ENCODE results near the gene FBRSL1. TPM values are rescaled to one million over a fixed set of nuclear protein-coding genes. Genes with fewer than 3 reads are reported as not detected.

The FBRSL1 gene
- total RNA-seq, 1 donor from 2014 or later = 58.7 TPM

DNA sequence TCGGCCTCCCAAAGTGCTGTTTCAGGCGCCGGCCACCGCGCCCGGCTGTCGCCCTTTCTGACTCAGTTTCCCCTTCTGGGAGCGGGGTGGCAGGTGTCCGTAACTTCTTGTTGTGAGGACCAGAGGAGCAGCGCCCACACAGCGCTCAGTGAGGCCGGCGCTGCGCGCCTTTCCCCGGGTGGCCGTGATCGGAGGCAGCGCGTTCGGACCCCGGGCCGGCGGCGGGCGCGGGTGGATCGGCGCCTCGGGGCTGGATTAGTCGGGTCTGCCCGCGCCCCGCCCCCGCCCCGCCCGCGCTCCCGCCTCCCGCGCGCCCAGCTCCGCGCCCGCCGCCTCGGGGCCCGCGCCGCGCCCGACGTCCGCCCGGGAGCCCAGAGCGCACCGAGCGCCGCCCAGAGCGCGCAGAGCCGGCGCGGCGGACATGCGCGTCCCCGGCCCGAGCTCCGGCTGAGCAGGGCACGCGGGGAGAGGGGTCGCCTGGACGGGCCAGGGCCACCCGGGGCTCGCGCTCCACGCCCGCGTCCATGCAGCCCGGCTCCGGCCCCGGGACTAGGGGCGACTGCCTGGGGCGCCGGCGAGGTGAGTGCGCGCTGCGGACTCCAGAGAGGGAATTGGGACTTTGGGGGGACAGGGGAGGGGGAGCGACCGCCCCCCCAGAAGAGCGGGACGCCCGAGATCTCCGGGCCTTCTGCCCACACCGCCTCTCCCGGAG lies 69.9 kb downstream of the FBRSL1 start:
- DNase-seq = peak; percentile 48
- TF ChIP-seq, protein P1, sequence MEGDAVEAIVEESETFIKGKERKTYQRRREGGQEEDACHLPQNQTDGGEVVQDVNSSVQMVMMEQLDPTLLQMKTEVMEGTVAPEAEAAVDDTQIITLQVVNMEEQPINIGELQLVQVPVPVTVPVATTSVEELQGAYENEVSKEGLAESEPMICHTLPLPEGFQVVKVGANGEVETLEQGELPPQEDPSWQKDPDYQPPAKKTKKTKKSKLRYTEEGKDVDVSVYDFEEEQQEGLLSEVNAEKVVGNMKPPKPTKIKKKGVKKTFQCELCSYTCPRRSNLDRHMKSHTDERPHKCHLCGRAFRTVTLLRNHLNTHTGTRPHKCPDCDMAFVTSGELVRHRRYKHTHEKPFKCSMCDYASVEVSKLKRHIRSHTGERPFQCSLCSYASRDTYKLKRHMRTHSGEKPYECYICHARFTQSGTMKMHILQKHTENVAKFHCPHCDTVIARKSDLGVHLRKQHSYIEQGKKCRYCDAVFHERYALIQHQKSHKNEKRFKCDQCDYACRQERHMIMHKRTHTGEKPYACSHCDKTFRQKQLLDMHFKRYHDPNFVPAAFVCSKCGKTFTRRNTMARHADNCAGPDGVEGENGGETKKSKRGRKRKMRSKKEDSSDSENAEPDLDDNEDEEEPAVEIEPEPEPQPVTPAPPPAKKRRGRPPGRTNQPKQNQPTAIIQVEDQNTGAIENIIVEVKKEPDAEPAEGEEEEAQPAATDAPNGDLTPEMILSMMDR (IDR thresholded peaks at IDR 0.05) = no peak
- Mint-ChIP-seq H3K36me3 (ENCODE audit: low read depth) (peaks cover 4% of the 10 kb centered on the region), H3K27me3 (no peaks in the 10 kb centered on the region), H3K4me3 (peak overlapping the region; percentile 79), H3K27ac (no peak overlapping the region), H3K4me1 (peaks cover 21% of the 10 kb centered on the region), H3K9me3 (no peaks in the 10 kb centered on the region)
- ChIA-PET CTCF (interaction anchor here (0.9 to 2.4 kb wide), 2 partner anchors 37 to 145 kb away, joined by 3 to 7 read pairs; no protein-coding TSS in a partner anchor), POLR2A (interaction anchor here (0.9 to 1.8 kb wide), 2 partner anchors 145 to 406 kb away, joined by 4 to 7 read pairs; no protein-coding TSS in a partner anchor)
- ATAC-seq (ENCODE audit: low read depth) = peak; percentile 37
- intact Hi-C loops (cut with micrococcal nuclease) = no loop called here

DNA sequence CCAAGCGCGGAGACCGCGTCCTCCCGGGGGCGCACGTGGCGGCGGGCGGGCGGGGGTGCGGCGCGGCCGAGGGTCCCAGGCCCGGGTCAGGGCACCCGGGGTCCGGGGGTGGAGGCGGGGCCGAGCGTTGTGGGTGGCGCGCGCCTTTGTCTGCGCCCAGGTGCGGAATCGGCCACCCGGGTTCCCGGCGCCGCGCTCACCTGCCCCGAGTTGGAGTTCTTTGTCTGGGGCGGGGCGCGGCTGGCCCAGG lies 70.3 kb downstream of the FBRSL1 start:
- Mint-ChIP-seq H3K36me3 (ENCODE audit: low read depth) (peaks cover 9% of the 10 kb centered on the region), H3K9me3 (no peaks in the 10 kb centered on the region), H3K27me3 (no peaks in the 10 kb centered on the region), H3K27ac (no peak overlapping the region), H3K4me1 (peaks cover 21% of the 10 kb centered on the region), H3K4me3 (no peak overlapping the region)
- peak; percentile 14 for ATAC-seq (ENCODE audit: low read depth)
- TF ChIP-seq, protein P1 (IDR thresholded peaks at IDR 0.05) = no peak
- ChIA-PET POLR2A (interaction anchor here (0.9 to 1.8 kb wide), 2 partner anchors 145 to 406 kb away, joined by 4 to 7 read pairs; no protein-coding TSS in a partner anchor), CTCF (interaction anchor here (2.4 to 2.9 kb wide), 2 partner anchors 37 to 145 kb away, joined by 7 to 39 read pairs; no protein-coding TSS in a partner anchor)
- intact Hi-C loops (cut with micrococcal nuclease) = no loop called here
- no peak for DNase-seq

DNA sequence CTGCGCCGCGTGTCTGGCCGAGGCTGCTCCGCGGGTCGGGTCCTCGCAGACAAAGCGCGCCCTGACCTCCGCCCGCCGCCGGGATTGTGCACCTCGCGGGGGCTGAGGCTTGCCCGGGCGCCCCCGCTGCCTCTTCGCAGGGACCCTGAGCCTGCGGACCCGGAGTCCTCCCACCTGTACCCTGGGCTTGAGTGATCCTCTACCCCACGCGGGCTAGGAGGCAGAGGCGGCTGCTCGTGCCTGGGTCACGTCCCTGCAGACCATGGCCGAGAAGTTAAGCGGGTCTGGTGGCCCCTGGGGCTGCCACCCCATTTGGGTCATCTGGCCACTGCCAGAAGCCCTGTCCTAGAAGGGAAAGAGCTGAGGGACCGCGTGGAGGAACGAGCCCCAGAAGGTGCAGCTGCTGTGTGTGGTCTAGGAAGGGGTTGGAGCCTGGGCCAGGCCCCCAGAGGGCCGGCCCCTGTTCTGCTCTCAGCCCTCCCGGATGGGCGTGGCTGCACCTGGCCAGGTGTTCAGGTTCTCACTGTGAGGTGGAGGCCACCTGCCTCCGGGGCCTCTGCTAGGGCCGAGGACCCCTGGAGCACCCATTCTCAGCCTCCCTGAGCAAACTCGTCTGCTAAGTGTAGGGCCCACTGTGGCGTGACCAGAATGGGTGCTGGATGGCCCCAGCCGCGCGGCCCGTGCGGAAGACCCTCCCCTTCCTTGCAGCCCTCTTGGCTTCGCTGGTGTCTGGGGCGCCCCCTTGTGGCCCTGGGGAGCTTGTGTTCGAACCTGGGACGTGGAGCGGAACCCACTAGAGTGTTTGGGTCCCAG lies 70.9 kb downstream of the FBRSL1 start:
- Mint-ChIP-seq H3K27me3 (no peaks in the 10 kb centered on the region), H3K27ac (no peak overlapping the region), H3K4me1 (peaks cover 21% of the 10 kb centered on the region), H3K4me3 (peak overlapping the region; percentile 77), H3K36me3 (ENCODE audit: low read depth) (peaks cover 12% of the 10 kb centered on the region), H3K9me3 (no peaks in the 10 kb centered on the region)
- ATAC-seq (ENCODE audit: low read depth) (peak; percentile 69), DNase-seq (peak; percentile 75)
- ChIA-PET CTCF (interaction anchor here (0.9 to 2.9 kb wide), 4 partner anchors 38 to 407 kb away, joined by 4 to 39 read pairs (median 8); no protein-coding TSS in a partner anchor), POLR2A (interaction anchor here (1.8 kb wide), 1 partner anchor 146 kb away, joined by 7 read pairs; no protein-coding TSS in a partner anchor)
- TF ChIP-seq, protein P1 (IDR thresholded peaks at IDR 0.05) = peak; percentile 35
- intact Hi-C loops (cut with micrococcal nuclease) = loop anchor here (1.0 kb wide), 4 partner anchors 53 to 407 kb away; partner anchors contain the start of gene FBRSL1

Other genes with a start within 250 kb of the FBRSL1 start
- not detected in 2 replicates for gene GALNT9, start 160.6 kb upstream of the FBRSL1 start, total RNA-seq
- not detected in 2 replicates for gene LRCOL1, start 120.4 kb downstream of the FBRSL1 start, total RNA-seq
- not detected in 2 replicates for gene P2RX2, start 128.6 kb downstream of the FBRSL1 start, total RNA-seq
- gene POLE, start 197.2 kb downstream of the FBRSL1 start, total RNA-seq = 51.1 and 64.3 TPM in 2 replicates
- 5.3 and 7.7 TPM in 2 replicates for gene PXMP2, start 197.4 kb downstream of the FBRSL1 start, total RNA-seq
- 44.0 and 48.7 TPM in 2 replicates for gene PGAM5, start 220.7 kb downstream of the FBRSL1 start, total RNA-seq